ENCODE results near the gene AAMP.

The AAMP gene

DNA sequence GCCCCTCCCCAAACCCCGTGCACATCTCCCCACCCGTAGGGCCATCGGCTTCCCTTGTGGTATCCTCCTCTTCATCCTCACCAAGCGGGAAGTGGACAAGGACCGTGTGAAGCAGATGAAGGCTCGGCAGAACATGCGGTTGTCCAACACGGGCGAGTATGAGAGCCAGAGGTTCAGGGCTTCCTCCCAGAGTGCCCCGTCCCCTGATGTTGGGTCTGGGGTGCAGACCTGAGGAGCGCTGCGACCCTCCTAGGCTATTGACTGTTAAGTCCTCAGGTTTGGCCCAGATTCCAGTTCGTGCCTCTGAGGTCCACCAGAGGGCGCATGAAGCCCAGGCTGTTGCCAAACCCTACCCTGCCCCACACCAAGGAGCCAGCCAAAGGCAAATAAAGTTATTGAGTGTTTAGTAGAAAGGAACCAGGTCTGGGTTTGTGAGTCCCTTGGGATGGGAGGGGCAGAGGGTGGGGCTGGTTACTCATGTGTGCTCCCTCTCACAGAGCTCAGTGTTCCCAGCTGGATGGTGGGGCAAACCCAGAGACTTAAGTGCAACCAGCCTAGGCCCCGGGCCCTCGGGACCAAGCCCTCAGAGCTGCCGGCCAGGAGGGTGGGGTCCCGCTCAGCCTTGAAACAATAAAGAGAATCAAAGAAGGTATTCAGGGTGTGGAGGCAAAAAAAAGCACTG lies 2.7 kb upstream of the AAMP start:
- TF ChIP-seq POLR2AphosphoS5 (IDR thresholded peaks at IDR 0.05; ENCODE audit: low read depth, low read length) (no peak), TAF1 (IDR thresholded peaks at IDR 0.05; ENCODE audit: borderline replicate concordance, insufficient read depth, low read length) (no peak), FOXP2 (optimal IDR thresholded peaks at IDR 0.05; ENCODE audit: borderline replicate concordance, extremely low read depth, extremely low read length, insufficient read depth) (no peak), SIN3A (IDR thresholded peaks at IDR 0.05; ENCODE audit: borderline replicate concordance, insufficient read depth, low read length) (no peak)
- TF ChIP-seq, protein P1, sequence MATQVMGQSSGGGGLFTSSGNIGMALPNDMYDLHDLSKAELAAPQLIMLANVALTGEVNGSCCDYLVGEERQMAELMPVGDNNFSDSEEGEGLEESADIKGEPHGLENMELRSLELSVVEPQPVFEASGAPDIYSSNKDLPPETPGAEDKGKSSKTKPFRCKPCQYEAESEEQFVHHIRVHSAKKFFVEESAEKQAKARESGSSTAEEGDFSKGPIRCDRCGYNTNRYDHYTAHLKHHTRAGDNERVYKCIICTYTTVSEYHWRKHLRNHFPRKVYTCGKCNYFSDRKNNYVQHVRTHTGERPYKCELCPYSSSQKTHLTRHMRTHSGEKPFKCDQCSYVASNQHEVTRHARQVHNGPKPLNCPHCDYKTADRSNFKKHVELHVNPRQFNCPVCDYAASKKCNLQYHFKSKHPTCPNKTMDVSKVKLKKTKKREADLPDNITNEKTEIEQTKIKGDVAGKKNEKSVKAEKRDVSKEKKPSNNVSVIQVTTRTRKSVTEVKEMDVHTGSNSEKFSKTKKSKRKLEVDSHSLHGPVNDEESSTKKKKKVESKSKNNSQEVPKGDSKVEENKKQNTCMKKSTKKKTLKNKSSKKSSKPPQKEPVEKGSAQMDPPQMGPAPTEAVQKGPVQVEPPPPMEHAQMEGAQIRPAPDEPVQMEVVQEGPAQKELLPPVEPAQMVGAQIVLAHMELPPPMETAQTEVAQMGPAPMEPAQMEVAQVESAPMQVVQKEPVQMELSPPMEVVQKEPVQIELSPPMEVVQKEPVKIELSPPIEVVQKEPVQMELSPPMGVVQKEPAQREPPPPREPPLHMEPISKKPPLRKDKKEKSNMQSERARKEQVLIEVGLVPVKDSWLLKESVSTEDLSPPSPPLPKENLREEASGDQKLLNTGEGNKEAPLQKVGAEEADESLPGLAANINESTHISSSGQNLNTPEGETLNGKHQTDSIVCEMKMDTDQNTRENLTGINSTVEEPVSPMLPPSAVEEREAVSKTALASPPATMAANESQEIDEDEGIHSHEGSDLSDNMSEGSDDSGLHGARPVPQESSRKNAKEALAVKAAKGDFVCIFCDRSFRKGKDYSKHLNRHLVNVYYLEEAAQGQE (IDR thresholded peaks at IDR 0.05; ENCODE audit: insufficient read depth in 1 of 2, low read depth in 2 of 2, low read length in 2 of 2), result no peak

DNA sequence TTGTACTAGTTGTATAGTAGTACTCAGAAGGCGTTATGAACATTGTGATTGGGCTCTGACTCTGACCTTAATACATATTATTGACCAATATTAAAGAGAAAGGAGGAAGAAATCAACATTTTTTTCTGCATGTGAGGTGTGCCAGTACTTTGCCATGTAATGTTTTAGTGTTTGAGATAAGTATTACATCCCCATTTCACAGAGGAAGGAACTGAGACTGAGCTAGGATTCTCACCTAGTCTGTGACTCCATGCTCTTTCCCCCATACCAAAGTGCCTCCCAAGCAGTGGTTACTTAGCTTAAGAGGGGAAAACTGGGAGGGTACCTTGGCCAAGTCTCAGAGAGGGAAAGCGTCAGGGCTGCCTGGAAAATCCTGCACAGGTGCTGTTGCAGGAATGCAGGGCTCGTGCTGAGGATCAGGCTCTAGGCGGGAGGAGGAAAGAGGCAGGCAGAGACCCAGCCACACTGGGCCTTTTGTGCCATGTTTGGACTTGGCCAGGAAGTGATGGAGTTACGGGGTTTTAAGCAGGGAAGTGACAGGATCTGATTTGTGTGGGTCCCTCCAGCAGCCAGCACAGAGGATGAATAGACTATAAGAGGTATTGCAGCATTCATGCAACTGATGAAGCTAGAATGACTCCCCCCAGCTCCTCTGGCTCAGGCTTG lies 2.1 kb upstream of the AAMP start:
- TF ChIP-seq POLR2AphosphoS5 (IDR thresholded peaks at IDR 0.05; ENCODE audit: low read depth, low read length), result no peak
- TF ChIP-seq FOXP2 (optimal IDR thresholded peaks at IDR 0.05; ENCODE audit: borderline replicate concordance, extremely low read depth, extremely low read length, insufficient read depth), result no peak
- TF ChIP-seq, protein P1 (IDR thresholded peaks at IDR 0.05; ENCODE audit: insufficient read depth in 1 of 2, low read depth in 2 of 2, low read length in 2 of 2), result no peak
- no peak for TF ChIP-seq TAF1 (IDR thresholded peaks at IDR 0.05; ENCODE audit: borderline replicate concordance, insufficient read depth, low read length)
- TF ChIP-seq SIN3A (IDR thresholded peaks at IDR 0.05; ENCODE audit: borderline replicate concordance, insufficient read depth, low read length), result no peak

DNA sequence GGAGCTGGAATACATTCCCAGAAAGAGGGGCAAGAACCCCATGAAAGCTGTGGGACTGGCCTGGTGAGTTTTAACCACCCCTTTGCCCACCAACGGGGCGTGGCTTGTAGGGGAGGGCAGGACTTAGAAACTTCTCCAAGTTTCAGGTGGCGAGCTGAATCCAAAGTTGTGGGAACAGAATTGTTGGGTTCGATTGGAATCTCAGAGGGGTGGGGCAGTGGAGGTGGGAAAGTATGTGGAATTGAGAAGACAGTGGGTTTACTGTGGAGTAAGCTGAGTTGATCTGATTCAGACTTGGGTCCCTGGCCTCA lies 1.5 kb upstream of the AAMP start:
- TF ChIP-seq FOXP2 (optimal IDR thresholded peaks at IDR 0.05; ENCODE audit: borderline replicate concordance, extremely low read depth, extremely low read length, insufficient read depth) (no peak), TAF1 (IDR thresholded peaks at IDR 0.05; ENCODE audit: borderline replicate concordance, insufficient read depth, low read length) (no peak), SIN3A (IDR thresholded peaks at IDR 0.05; ENCODE audit: borderline replicate concordance, insufficient read depth, low read length) (no peak), POLR2AphosphoS5 (IDR thresholded peaks at IDR 0.05; ENCODE audit: low read depth, low read length) (no peak)
- TF ChIP-seq, protein P1 (IDR thresholded peaks at IDR 0.05; ENCODE audit: insufficient read depth in 1 of 2, low read depth in 2 of 2, low read length in 2 of 2), result no peak

DNA sequence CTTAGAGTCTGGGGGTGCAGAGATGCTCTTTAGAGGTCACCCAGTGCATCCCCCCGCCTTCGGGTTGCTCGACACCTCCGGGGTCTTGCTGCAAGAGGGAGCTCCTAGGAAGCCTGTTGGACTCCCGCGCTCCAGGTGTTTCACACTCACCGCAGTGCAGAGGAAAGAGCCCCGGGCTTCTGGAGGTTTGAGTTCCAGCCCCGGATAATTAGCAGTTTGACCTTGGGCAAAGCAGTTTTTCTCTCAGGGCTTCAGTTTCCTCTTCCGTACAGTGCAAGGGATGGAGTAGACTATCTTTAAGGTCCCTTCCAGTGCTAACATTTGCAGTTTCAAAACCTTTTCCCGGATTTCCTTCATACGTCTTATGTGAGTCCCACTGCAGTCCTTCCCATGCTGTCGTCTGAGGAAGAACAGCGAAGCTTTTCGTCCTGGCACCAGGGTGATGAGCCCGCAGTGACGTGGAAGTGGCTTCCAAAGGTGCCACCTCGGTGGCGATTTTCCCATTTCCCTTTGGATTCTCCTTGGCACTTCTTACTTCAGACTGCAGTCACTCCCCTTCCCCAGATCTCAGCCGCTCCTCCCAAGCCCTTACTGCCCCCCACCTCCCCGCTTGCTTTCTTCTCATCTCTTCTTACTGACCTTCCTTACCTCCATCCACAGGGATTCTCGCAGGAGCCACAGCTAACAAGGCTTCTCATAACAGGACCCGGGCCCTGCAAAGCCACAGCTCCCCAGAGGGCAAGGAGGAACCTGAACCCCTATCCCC lies 967 bp upstream of the AAMP start:
- TF ChIP-seq SIN3A (IDR thresholded peaks at IDR 0.05; ENCODE audit: borderline replicate concordance, insufficient read depth, low read length) (no peak), TAF1 (IDR thresholded peaks at IDR 0.05; ENCODE audit: borderline replicate concordance, insufficient read depth, low read length) (no peak)
- TF ChIP-seq, protein P1 (IDR thresholded peaks at IDR 0.05; ENCODE audit: insufficient read depth in 1 of 2, low read depth in 2 of 2, low read length in 2 of 2), result no peak

Measured in PFSK-1 (cell line).